Activated CD8-positive, alpha-beta memory T cell treated with anti-CD3 and anti-CD28 coated beads for 24 hours (primary cell): ENCODE data around the gene PTPRN2.

Experiments
- DNase-seq: peaks from one replicate; pipeline ENCODE4 v3.0.0-alpha.2; 2020

The PTPRN2 gene

DNA sequence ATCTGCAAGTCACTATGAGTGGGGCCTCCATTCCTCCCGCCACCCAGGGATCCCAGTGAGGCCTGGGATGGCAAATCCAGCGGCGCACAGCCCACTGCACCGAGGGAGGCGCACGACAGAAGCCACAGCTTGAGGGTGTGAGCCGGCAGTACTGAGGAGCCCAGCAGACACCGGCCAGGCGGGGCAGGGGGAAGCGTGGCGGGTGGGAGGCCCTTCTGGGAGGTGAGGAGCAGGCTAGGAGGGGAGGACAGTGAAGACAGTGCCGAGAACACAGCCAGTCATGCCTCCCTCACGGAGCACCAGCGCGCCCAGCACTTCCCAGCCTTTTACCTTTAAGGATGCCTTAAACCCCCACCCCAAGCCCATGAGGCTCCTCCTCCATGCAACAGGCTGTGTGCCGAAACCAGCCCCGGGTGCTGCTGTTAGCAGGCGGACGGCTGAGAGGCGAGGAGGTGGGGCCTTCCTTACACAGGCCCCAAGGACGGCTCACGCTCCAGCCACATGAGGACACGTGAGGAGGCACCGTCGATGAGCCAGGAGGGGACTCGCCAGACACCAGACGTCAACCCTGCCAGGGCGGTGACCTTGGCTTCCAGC is 258.5 kb downstream of the PTPRN2 start:
- peak; percentile 30 for DNase-seq

DNA sequence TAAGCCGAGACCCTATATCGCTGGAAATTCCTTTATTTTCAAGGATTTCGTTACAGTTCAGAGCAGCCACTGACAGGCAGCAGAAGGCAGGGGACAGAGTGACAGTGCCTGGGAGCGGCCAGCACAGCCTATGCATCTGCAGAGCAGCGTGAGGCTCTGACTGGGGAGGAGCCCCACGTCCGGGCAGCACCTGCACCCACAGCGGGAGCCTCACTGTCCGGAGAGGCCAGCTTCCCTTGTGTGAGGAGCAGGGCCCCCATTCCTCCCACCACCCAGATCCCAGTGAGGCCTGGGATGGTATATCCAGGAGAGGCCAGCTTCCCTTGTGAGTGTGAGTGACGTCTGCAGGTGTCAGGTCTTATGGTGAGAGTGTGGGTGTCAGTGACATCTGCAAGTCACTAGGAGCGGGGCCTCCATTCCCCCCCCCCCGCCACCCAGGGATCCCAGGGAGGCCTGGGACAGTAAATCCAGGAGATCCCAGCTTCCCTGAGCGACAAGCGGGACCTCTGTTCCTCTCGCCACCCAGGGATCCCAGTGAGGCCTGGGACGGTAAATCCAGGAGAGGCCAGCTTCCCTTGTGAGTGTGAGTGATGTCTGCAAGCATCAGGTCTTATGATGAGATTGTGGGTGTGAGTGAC is 259.1 kb downstream of the PTPRN2 start:
- DNase-seq, result no peak

DNA sequence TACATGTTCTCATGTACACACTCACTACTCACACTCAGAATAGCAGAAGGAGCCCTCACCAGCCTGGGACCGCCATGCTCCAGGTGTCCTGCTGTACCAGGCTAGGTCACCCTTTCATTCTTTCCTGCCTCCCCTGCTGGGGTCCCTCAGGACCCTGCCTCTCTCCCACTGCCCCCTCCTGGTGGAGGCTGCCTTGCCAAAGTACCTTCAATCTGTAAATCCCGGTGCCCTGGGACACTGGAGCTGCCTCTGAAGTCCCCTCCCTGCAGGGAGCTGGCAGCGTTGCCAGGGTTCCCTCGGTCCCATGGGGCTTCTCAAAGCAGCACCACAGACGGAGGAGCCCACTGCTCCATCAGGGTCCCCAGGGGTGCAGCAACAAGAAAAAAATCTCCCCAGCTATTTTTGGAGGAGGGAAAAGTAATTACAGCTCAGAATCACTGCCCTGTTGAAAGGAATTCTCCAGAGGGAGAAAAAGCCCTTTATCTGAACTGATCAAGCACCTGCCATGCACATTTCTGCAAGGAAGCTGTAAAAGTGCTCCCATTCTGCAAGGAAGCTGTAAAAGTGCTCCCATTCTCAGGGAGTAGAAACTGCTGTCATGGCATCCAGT is 259.9 kb downstream of the PTPRN2 start:
- DNase-seq, result no peak

GRCh38 chr7:158327012-158327411 is 260.6 kb downstream of the PTPRN2 start:
- no peak for DNase-seq

GRCh38 chr7:158325530-158326381 is 261.9 kb downstream of the PTPRN2 start:
- DNase-seq, result peak; percentile 21

- no peak for DNase-seq
Measured at GRCh38 chr7:158324397-158325360, 262.9 kb downstream of the PTPRN2 start.

DNA sequence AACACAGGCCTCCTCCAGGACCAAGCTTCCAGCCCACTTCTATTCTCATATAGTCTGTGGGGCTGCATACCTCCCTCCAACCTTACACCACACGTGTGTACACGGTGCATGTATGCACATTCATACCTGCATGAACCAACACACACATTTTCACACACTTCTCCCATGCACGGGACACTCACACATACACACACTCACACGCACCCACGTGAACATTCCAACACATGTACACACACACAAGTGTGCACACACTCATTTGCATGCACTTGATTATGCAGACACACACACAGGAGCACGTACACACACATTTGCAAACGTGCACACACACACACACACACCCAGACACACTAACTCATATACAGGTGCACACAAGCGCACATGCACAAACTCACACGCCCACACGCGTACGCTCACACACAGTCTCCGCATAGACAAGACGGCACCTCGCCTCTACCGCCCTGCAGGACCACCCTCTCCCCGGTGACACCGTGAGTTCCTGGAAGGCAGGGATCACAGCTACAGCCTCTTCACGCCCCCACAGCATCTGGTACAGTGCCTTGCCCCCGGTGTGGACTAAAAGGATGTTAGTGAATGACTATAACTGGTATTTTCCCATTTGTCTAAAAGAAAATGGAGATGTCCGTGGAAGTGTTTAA is 263.8 kb downstream of the PTPRN2 start:
- DNase-seq, result no peak

- DNase-seq, result no peak
Measured at GRCh38 chr7:158322616-158323530, 264.8 kb downstream of the PTPRN2 start.

DNA sequence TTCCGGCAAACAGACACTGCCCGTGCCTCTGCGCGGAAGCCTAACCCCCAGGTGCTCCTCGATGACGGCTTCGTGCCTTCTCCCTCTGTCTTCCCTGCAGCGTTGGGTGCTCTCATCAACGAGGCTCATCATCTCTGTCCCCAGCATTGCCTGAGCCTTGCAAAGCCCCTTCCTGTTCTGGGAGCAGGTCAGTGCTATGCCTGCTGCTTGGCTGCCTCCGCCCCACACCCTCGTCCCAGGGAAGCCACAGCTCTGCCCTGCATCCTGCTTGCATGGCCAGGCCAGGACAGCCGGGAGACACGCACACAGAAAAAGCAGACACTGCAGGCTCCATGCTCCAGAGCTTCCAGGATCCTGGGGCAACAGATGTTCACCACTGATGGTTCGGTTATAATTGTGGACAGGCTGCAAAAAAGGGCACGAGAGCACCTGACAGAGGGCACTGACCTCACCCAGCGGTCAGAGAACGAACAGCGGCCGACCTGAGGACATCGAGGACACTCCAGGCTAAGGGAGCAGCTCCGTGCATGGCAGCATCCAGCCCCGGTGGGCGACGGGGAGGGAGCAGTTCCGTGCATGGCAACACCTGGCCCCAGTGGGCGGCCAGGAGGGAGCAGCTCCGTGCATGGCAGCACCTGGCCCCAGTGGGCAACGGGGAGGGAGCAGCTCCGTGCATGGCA is 265.5 kb downstream of the PTPRN2 start:
- no peak for DNase-seq

GRCh38 chr7:158321056-158321700 is 266.4 kb downstream of the PTPRN2 start:
- DNase-seq, result peak; percentile 21

GRCh38 chr7:158320328-158320727 is 267.3 kb downstream of the PTPRN2 start:
- no peak for DNase-seq

DNA sequence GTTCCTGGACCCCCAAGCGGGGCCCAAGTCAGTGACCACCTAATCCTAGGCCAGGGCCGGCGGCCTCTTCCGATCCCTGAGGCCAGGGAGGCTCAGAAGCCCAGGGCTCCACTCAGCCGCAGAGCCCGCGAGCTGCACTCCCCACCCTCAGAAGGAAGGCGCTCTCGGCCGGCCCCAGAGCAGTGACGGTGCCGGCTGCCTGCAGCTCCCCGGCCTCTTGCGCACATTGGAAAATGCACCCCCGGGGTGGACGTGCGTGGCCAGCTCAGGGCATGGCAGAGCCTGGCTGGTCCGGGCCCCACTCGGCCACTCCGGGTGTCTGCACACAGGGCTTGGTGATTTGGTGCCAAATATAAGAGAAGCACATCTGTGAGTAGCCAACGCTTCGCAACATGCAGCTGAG is 269.1 kb downstream of the PTPRN2 start:
- DNase-seq, result peak; percentile 49

- peak; percentile 26 for DNase-seq
Measured at GRCh38 chr7:158317238-158318205, 270.1 kb downstream of the PTPRN2 start.

GRCh38 chr7:158316466-158317031 is 271.1 kb downstream of the PTPRN2 start:
- DNase-seq, result no peak

DNA sequence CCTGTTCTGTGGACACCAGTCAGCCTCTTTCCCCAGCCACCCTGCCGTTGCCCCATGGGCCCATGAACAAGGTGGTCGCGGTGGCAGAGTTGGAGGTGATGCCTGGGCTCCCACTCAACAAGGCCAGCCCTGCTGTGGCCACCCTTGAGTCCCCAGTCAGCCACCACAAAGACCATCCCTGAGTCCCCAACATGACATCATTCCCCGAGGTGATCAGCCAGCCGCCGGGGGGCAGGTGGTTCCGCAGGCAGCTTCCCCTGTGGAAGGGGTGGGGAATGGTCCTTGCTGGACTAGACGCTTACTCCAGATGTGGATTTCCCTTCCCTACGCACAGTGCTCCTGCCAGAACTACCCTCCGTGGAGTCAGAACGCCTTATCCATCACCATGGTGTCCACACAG is 271.7 kb downstream of the PTPRN2 start:
- DNase-seq, result no peak

GRCh38 chr7:158315326-158315725 is 272.3 kb downstream of the PTPRN2 start:
- DNase-seq, result no peak

DNA sequence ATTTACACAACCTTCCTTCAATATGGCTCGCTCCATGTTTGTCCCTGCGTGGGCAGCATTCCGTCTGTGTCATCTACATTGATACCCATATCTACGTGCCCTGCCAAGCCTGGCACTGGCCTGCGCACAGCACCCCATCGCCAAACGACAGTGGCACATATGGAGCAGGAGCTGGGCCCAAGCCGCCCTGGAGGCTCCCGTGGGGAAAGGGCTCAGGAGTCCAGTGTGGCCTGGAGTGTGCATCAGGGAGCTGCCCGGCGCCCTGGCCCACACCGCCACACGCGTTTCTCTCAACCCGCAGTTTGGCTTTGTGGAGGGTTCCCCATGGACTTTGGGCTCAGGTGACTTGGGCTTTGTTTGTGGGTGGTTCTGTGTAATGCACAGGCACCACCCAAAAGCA is 273.2 kb downstream of the PTPRN2 start:
- DNase-seq, result peak; percentile 9

GRCh38 chr7:158313931-158314330 is 273.7 kb downstream of the PTPRN2 start:
- no peak for DNase-seq
